Measurements from ENCODE around the gene RPAP2. TPM values are rescaled to one million over a fixed set of nuclear protein-coding genes. Genes with fewer than 3 reads are reported as not detected.
"Not testable (repeated sequence)": the region's sequence is repeated elsewhere in the genome, so short reads cannot be mapped to it uniquely, and the experiment has no call there.

RPAP2 gene
- total RNA-seq, 1 experiment from 2014 or later, result 21.6 TPM

GRCh38 chr1:92367496-92367895 is 68.6 kb downstream of the RPAP2 start:
- DNase-seq, result no peak
- no TSS peak for BruUV-seq (replicated peaks)
- Mint-ChIP-seq H3K4me1 (ENCODE audit: low read depth, unreplicated experiment) (no peaks in the 10 kb centered on the region), H3K27ac (ENCODE audit: unreplicated experiment) (no peak overlapping the region), H3K9me3 (ENCODE audit: low read depth, unreplicated experiment) (no peaks in the 10 kb centered on the region), H3K36me3 (ENCODE audit: insufficient read depth, unreplicated experiment) (no peaks in the 10 kb centered on the region), H3K27me3 (ENCODE audit: unreplicated experiment) (no peaks in the 10 kb centered on the region), H3K4me3 (ENCODE audit: low read depth, unreplicated experiment) (no peak overlapping the region)
- CTCF ChIA-PET, result no interaction called here
- TF ChIP-seq CTCF (IDR thresholded peaks at IDR 0.05; ENCODE audit: unreplicated experiment), result no peak
- intact Hi-C loops (cut with micrococcal nuclease; ENCODE audit: unreplicated experiment), result no loop called here

- no peak for DNase-seq
- Mint-ChIP-seq H3K9me3 (ENCODE audit: low read depth, unreplicated experiment) (no peaks in the 10 kb centered on the region), H3K36me3 (ENCODE audit: insufficient read depth, unreplicated experiment) (no peaks in the 10 kb centered on the region), H3K4me3 (ENCODE audit: low read depth, unreplicated experiment) (no peak overlapping the region), H3K27me3 (ENCODE audit: unreplicated experiment) (no peaks in the 10 kb centered on the region), H3K4me1 (ENCODE audit: low read depth, unreplicated experiment) (no peaks in the 10 kb centered on the region), H3K27ac (ENCODE audit: unreplicated experiment) (no peak overlapping the region)
- no peak for TF ChIP-seq CTCF (IDR thresholded peaks at IDR 0.05; ENCODE audit: unreplicated experiment)
- intact Hi-C loops (cut with micrococcal nuclease; ENCODE audit: unreplicated experiment), result no loop called here
- no TSS peak for BruUV-seq (replicated peaks)
- CTCF ChIA-PET, result no interaction called here
Observed at GRCh38 chr1:92372164-92372563, 73.3 kb downstream of the RPAP2 start.

- TF ChIP-seq CTCF (IDR thresholded peaks at IDR 0.05; ENCODE audit: unreplicated experiment), result no peak
- no peak for DNase-seq
- no TSS peak for BruUV-seq (replicated peaks)
- Mint-ChIP-seq H3K36me3 (ENCODE audit: insufficient read depth, unreplicated experiment) (no peaks in the 10 kb centered on the region), H3K27me3 (ENCODE audit: unreplicated experiment) (no peaks in the 10 kb centered on the region), H3K27ac (ENCODE audit: unreplicated experiment) (no peak overlapping the region), H3K4me3 (ENCODE audit: low read depth, unreplicated experiment) (no peak overlapping the region), H3K9me3 (ENCODE audit: low read depth, unreplicated experiment) (no peaks in the 10 kb centered on the region), H3K4me1 (ENCODE audit: low read depth, unreplicated experiment) (no peaks in the 10 kb centered on the region)
- CTCF ChIA-PET, result no interaction called here
- intact Hi-C loops (cut with micrococcal nuclease; ENCODE audit: unreplicated experiment), result no loop called here
Observed at GRCh38 chr1:92374223-92374622, 75.4 kb downstream of the RPAP2 start.

- no peaks in the 10 kb centered on the region for H3K9me3 Mint-ChIP-seq (ENCODE audit: low read depth, unreplicated experiment)
- H3K27me3 Mint-ChIP-seq (ENCODE audit: unreplicated experiment), result no peaks in the 10 kb centered on the region
- no peaks in the 10 kb centered on the region for H3K36me3 Mint-ChIP-seq (ENCODE audit: insufficient read depth, unreplicated experiment)
- DNase-seq, result no peak
- no peak overlapping the region for H3K27ac Mint-ChIP-seq (ENCODE audit: unreplicated experiment)
- H3K4me3 Mint-ChIP-seq (ENCODE audit: low read depth, unreplicated experiment), result no peak overlapping the region
- no TSS peak for BruUV-seq (replicated peaks)
- intact Hi-C loops (cut with micrococcal nuclease; ENCODE audit: unreplicated experiment), result no loop called here
- no peaks in the 10 kb centered on the region for H3K4me1 Mint-ChIP-seq (ENCODE audit: low read depth, unreplicated experiment)
- TF ChIP-seq CTCF (IDR thresholded peaks at IDR 0.05; ENCODE audit: unreplicated experiment), result no peak
- CTCF ChIA-PET, result no interaction called here
Observed at GRCh38 chr1:92376345-92376744, 77.5 kb downstream of the RPAP2 start.

GRCh38 chr1:92377991-92378390 is 79.1 kb downstream of the RPAP2 start:
- H3K9me3 Mint-ChIP-seq (ENCODE audit: low read depth, unreplicated experiment), result not testable (repeated sequence)

More at GRCh38 chr1:92377991-92378390, 79.1 kb downstream of the RPAP2 start:
- H3K4me1 Mint-ChIP-seq (ENCODE audit: low read depth, unreplicated experiment); DNase-seq; CTCF ChIA-PET; BruUV-seq (replicated peaks); intact Hi-C loops (cut with micrococcal nuclease; ENCODE audit: unreplicated experiment); H3K36me3 Mint-ChIP-seq (ENCODE audit: insufficient read depth, unreplicated experiment); H3K4me3 Mint-ChIP-seq (ENCODE audit: low read depth, unreplicated experiment); H3K27ac Mint-ChIP-seq (ENCODE audit: unreplicated experiment); H3K27me3 Mint-ChIP-seq (ENCODE audit: unreplicated experiment): not testable (repeated sequence)

All from Calu3 (cell line).